H1 (cell line): ENCODE data around the gene PRICKLE3.

ENCODE experiments used
- CHD1 ChIP-seq: IDR thresholded peaks from 2 replicates; pipeline ENCODE4 v1.6.1; 2012; ENCODE audit warnings: low read depth, low read length, improper control_type of control experiment
- EZH2 ChIP-seq: fragments of 200-600 bp; sonication (generic); IDR thresholded peaks from 2 replicates; pipeline ENCODE4 v1.7.1; 2012; ENCODE audit warnings: low read depth, mild to moderate bottlenecking, moderate library complexity, low read length, inconsistent platforms; ENCODE audit not compliant: severe bottlenecking
- FOSL1 ChIP-seq: IDR thresholded peaks from 2 replicates; pipeline ENCODE4 v1.6.1; 2011; ENCODE audit warnings: mild to moderate bottlenecking, low read depth, low read length, moderate library complexity; ENCODE audit not compliant: insufficient read depth
- MAX ChIP-seq: IDR thresholded peaks from 2 replicates; pipeline ENCODE4 v1.6.1; 2012; ENCODE audit warnings: inconsistent platforms
- POLR2A ChIP-seq, 2 experiments: IDR thresholded peaks; 1 replicate in 1 of 2; 2 replicates in 1 of 2; pipeline ENCODE4 v1.6.1; 2011; ENCODE audit warnings: low read depth in 2 of 2, low read length in 2 of 2, mild to moderate bottlenecking in 2 of 2; ENCODE audit errors: control extremely low read depth in 1 of 2
- RAD21 ChIP-seq, 2 experiments: IDR thresholded peaks in 1 of 2; conservative IDR thresholded peaks in 1 of 2; 2 replicates each; pipeline ENCODE4 v1.6.1; 2011; ENCODE audit warnings: low read depth in 2 of 2, low read length in 2 of 2, improper control_type of control experiment in 1 of 2, inconsistent platforms in 1 of 2, mild to moderate bottlenecking in 1 of 2, moderate library complexity in 1 of 2
- SUZ12 ChIP-seq: fragments of 200-600 bp; sonication (generic); IDR thresholded peaks from 2 replicates; pipeline ENCODE4 v1.6.1; 2012; ENCODE audit warnings: mild to moderate bottlenecking, inconsistent platforms, low read length, moderate library complexity, mixed read lengths
- TEAD4 ChIP-seq: IDR thresholded peaks from 2 replicates; pipeline ENCODE4 v1.6.1; 2012; ENCODE audit warnings: low read depth, low read length, inconsistent platforms, mixed read lengths
- TF ChIP-seq, protein P1 (sequence below), 3 experiments: IDR thresholded peaks; 1 replicate in 2 of 3; 2 replicates in 1 of 3; pipeline versions ENCODE4 v1.5.1 to v1.6.1; 2011; ENCODE audit warnings: low read length in 3 of 3, mild to moderate bottlenecking in 3 of 3, inconsistent platforms in 2 of 3, low read depth in 1 of 3, moderate library complexity in 1 of 3; ENCODE audit not compliant: insufficient read depth in 1 of 3; ENCODE audit errors: control extremely low read depth in 1 of 3

GRCh38 chrX:49165901-49166881 lies 20.0 kb downstream of the PRICKLE3 start:
- peak; percentile 98 for TF ChIP-seq CHD1
- TF ChIP-seq, protein P1, sequence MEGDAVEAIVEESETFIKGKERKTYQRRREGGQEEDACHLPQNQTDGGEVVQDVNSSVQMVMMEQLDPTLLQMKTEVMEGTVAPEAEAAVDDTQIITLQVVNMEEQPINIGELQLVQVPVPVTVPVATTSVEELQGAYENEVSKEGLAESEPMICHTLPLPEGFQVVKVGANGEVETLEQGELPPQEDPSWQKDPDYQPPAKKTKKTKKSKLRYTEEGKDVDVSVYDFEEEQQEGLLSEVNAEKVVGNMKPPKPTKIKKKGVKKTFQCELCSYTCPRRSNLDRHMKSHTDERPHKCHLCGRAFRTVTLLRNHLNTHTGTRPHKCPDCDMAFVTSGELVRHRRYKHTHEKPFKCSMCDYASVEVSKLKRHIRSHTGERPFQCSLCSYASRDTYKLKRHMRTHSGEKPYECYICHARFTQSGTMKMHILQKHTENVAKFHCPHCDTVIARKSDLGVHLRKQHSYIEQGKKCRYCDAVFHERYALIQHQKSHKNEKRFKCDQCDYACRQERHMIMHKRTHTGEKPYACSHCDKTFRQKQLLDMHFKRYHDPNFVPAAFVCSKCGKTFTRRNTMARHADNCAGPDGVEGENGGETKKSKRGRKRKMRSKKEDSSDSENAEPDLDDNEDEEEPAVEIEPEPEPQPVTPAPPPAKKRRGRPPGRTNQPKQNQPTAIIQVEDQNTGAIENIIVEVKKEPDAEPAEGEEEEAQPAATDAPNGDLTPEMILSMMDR (IDR thresholded peaks at IDR 0.05; ENCODE audit: control extremely low read depth in 1 of 3, insufficient read depth in 1 of 3, low read depth in 1 of 3, low read length in 3 of 3): peak in 2 of 3 experiments; percentile 21 to 37; a peak in 3 of 4 replicates
- no peak for TF ChIP-seq POLR2A (IDR thresholded peaks at IDR 0.05; ENCODE audit: control extremely low read depth in 1 of 2, low read depth in 2 of 2, low read length in 2 of 2)
- peak; percentile 2 to 23; a peak in 2 of 4 replicates for TF ChIP-seq RAD21 (IDR thresholded peaks at IDR 0.05 in 1 of 2, conservative IDR thresholded peaks at IDR 0.05 in 1 of 2; ENCODE audit: low read depth in 2 of 2, low read length in 2 of 2)
- TF ChIP-seq EZH2: no peak
- no peak for TF ChIP-seq SUZ12
- TF ChIP-seq MAX: peak; percentile 78
- no peak for TF ChIP-seq FOSL1
- TF ChIP-seq TEAD4: no peak
